ENCODE data around the gene SPARC.

DNA sequence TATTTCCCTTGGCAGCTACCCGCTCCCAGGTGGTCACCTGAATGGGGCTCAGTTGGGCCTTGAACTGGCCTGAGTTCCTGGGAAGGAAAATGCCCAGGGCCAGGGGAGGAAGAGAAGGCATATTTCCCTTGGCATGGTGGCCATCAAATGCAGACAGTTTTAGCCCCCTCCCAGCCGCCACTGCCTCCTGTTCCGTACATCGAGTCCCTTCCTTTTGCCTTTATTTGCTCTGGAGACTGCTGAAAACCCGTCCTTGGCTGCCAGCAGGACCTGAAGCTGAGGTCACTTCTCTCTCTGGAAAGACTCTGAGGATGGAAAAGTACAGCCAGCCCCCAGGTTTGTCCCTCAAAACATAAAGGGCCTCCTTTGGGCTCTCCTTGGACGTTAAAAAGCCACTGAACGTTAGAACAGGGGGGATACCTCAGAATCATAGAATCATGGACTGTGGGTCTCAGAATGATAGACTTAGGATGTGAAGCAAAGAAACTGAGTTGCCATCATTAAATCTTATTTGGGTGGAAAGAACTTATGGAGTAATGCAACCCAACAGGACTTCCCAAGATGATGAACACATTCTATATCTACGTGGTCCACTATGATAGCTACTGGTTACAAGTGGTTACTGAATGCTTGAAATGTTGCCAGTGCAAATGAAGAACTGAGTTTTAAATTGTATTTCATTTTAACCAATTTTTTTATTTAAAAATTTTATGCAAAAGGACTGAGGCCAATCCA, 7.1 kb downstream of the SPARC start:
- no peak for TF ChIP-seq GATA3 (IDR thresholded peaks at IDR 0.05; ENCODE audit: low read depth, low read length)
- TF ChIP-seq GATA2 (IDR thresholded peaks at IDR 0.05; ENCODE audit: low read depth, low read length), result no peak

All from SH-SY5Y (cell line).